GM13976 (cell line): ENCODE data around the gene CCNL1.
"Not testable (repeated sequence)": the region's sequence is repeated elsewhere in the genome, so short reads cannot be mapped to it uniquely, and the experiment has no call there.

Experiments used
- DNase-seq: peaks from one replicate; pipeline ENCODE4 v3.0.0; 2012; ENCODE audit warnings: low spot score
- CTCF ChIP-seq: IDR thresholded peaks from 2 replicates; pipeline ENCODE4 v1.5.1; 2012; ENCODE audit warnings: borderline replicate concordance, mild to moderate bottlenecking; ENCODE audit not compliant: insufficient read depth; ENCODE audit errors: extremely low read depth, missing control alignments, control extremely low read depth
- in situ Hi-C: fragments of 300-500 bp; cut with MboI; formaldehyde crosslinking; loops from one replicate; pipeline ENCODE4 v1.12.0; 2022; ENCODE audit warnings: low sequenced_read_pairs, mixed read lengths, inconsistent platforms; ENCODE audit not compliant: unreplicated experiment

The CCNL1 gene

DNA sequence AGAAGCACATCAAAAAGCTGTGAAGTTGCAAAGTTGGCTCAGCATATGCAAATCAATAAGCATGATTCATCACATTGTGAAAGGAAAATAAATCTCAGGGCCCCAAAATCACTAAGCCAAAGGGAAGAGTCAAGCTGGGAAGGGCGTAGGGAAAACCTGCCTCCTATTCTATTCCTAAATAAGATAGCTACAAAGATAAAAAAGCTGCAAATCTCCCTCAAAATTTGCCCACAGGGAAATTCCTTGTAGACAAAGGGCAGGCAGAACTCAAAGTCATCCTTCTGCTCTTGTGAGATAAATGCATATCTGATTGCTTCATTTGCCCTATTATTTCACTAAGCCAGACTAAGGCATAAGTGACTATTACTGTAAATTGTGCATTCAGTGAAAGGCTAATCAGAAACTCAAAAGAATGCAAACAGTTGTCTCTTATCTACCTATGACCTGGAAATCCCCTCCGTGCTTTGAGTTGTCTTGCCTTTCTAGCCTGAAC lies 30.5 kb upstream of the CCNL1 start:
- in situ Hi-C loops: no loop called here
- DNase-seq: no peak
- no peak for TF ChIP-seq CTCF

- TF ChIP-seq CTCF: no peak
- in situ Hi-C loops: no loop called here
- no peak for DNase-seq
Observed at GRCh38 chr3:157188391-157188790, 28.4 kb upstream of the CCNL1 start.

DNA sequence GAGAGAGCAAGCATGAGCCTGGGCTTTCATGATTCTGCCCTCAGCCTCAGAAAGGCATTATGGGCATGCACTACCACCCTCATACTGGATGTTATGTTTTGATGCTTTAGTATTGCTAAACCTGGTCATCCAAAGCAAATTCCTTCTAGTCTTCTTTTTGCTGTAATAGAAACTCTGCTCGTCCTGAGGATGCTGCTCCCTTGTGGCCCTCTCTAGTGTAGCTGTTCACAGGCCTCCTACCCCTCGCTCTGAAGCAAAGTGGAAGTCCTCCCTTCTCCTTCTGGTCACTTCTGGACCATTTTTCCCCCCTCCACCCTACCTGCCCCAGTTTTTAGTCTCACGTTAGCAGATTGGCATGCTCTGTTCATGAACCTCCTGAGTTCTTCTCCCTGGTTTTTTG lies 22.9 kb upstream of the CCNL1 start:
- no peak for TF ChIP-seq CTCF
- in situ Hi-C loops: no loop called here
- DNase-seq: no peak

- TF ChIP-seq CTCF: no peak
- no peak for DNase-seq
- in situ Hi-C loops: no loop called here
Observed at GRCh38 chr3:157180262-157180661, 20.3 kb upstream of the CCNL1 start.

- TF ChIP-seq CTCF: no peak
- in situ Hi-C loops: no loop called here
- no peak for DNase-seq
Observed at GRCh38 chr3:157179365-157179803, 19.4 kb upstream of the CCNL1 start.

- in situ Hi-C loops, DNase-seq: not testable (repeated sequence)
Observed at GRCh38 chr3:157178503-157179364, 18.8 kb upstream of the CCNL1 start.

DNA sequence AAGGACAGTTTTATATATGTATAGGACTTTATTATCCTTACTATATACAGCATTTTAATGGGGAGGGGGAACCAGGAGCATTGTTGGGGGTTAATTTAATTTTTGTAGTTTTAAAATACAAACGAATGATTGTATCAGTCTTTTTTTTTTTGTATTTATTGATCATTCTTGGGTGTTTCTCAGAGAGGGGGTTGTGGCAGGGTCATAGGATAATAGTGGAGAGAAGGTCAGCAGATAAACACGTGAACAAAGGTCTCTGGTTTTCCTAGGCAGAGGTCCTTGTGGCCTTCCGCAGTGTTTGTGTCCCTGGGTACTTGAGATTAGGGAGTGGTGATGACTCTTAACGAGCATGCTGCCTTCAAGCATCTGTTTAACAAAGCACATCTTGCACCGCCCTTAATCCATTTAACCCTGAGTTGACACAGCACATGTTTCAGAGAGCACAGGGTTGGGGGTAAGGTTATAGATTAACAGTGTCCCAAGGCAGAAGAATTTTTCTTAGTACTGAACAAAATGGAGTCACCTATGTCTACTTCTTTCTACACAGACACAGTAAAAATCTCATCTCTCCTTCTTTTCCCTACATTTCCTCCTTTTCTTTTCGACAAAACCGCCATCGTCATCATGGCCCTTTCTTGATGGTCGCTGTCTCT lies 18.0 kb upstream of the CCNL1 start:
- DNase-seq, in situ Hi-C loops: not testable (repeated sequence)
